ENCODE measurements around the gene RAP1A.

DNA sequence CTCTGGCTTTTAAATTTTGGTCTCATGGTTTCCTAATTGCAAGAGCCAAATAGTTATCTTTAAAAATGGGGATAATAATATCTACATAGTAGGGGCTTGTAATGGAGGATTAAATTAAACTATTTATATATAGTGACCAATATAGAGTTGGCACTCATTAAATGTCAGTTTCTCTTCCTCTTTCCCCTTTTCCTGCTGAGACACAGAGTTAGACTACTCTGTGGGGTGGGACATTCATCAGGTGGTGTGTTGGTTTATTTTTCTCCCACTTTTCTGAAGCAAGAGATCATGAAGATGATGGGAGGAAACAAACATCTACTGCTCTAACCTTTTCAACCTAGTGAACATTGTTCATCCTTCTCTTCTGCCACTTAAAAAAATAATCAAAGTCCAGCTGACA is 17.3 kb upstream of the RAP1A start:
- TF ChIP-seq, protein P1, sequence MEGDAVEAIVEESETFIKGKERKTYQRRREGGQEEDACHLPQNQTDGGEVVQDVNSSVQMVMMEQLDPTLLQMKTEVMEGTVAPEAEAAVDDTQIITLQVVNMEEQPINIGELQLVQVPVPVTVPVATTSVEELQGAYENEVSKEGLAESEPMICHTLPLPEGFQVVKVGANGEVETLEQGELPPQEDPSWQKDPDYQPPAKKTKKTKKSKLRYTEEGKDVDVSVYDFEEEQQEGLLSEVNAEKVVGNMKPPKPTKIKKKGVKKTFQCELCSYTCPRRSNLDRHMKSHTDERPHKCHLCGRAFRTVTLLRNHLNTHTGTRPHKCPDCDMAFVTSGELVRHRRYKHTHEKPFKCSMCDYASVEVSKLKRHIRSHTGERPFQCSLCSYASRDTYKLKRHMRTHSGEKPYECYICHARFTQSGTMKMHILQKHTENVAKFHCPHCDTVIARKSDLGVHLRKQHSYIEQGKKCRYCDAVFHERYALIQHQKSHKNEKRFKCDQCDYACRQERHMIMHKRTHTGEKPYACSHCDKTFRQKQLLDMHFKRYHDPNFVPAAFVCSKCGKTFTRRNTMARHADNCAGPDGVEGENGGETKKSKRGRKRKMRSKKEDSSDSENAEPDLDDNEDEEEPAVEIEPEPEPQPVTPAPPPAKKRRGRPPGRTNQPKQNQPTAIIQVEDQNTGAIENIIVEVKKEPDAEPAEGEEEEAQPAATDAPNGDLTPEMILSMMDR (IDR thresholded peaks at IDR 0.05; ENCODE audit: low read depth, low read length, missing input control): no peak
- TF ChIP-seq, protein P2, sequence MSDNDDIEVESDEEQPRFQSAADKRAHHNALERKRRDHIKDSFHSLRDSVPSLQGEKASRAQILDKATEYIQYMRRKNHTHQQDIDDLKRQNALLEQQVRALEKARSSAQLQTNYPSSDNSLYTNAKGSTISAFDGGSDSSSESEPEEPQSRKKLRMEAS (IDR thresholded peaks at IDR 0.05): no peak

Measured in liver (tissue), 2 donors.